Activated naive CD4-positive, alpha-beta T cell (primary cell): Measurements from ENCODE around the gene FAM240A.
"Not testable (repeated sequence)": the region's sequence is repeated elsewhere in the genome, so short reads cannot be mapped to it uniquely, and the experiment has no call there.

Experiments used
- DNase-seq, 4 experiments: peaks; one replicate each; lab custom pipeline; 2025; lab: John Stamatoyannopoulos, UW

FAM240A gene

DNA sequence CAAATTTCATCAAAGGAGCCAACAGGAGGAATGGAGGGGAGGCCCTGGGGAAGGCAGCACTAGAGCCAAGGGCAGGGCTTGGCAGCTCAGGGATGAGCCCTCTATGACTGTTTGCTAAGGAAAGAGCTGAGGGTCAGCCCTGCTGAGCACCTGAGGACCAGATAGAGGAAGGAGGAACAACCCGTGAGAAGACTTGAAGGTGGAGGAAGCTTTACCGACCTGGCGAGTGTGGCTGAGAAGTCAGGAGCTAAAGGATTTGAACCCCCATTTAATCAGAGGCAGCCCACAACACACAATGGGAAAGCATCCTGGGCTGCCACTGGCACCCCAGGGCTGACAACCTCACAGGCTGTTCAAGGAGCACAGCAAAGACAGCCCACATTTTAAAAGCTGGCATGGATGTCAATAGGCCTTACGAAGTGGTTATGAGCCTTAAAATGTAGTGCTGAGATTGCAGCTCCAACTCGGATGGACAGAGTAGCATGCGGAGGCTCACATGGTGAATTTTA is 25.5 kb upstream of the FAM240A start:
- DNase-seq, result no peak

- DNase-seq, result not testable (repeated sequence)
Measured at GRCh38 chr3:46587268-46587667, 25.1 kb upstream of the FAM240A start.

DNA sequence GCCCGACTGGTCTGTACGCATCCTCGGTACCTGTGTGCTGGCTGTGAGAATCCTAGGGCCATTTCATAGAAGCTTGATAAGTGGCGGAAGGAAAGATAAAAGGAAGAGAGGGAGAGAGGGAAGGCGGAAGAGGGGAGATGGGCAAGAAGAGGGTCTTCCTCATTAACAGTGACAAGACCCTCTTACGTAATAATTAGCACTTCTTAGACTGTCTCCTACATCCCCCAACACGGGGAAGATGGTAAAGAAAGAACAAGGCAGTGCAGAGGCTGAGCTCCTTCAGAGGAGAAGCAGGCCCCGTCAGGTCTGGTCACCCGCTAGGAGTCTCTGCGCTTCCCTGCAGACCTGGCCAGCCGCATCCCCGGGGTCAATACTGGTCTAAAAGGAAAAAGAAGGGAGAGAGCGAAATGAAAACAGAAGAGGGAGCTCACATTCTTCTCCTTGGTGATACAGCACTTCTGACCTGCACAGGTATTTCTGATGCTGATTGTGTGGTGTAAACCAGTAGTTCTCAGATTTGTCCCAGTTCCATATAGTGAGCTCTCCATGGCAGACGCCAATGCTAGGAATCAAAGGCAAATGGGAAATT is 19.0 kb upstream of the FAM240A start:
- no peak for DNase-seq

DNA sequence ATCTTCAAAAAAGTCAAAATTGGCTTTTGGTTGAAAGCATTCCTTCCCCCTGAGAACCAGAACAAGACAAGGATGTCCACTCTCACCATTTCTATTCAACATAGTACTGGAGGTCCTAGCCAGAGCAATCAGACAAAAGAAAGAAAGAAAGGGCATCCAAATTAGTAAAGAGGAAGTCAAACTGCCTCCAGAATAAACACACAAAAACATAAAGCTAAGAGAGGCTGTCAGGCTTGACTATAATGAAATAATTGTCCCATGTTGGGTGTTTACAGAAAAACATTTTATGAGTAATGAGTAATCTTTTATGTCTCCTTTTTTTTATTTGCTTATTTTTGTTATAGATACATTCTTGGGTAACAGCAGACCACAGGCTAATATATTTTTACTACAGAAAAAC is 18.3 kb upstream of the FAM240A start:
- DNase-seq, result no peak

DNA sequence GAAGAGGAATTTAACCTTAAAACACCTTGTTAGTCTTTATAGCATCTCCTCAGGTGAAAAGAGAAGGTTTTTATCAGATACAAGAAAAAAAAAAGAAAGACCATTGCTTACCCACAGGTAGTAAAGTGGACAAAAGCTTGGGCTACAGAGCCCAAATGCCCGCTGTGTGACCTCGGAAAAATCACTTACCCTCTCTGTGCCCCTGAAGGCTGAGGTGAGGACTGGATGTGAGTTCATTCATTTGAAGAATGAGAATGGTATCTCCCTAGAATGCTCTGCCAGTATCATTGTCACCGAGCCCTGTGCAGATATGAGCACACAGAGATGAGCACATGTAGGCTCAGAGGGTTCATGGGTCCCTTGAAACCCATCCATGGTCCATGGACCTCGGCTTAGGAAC is 17.6 kb upstream of the FAM240A start:
- DNase-seq, result no peak

DNA sequence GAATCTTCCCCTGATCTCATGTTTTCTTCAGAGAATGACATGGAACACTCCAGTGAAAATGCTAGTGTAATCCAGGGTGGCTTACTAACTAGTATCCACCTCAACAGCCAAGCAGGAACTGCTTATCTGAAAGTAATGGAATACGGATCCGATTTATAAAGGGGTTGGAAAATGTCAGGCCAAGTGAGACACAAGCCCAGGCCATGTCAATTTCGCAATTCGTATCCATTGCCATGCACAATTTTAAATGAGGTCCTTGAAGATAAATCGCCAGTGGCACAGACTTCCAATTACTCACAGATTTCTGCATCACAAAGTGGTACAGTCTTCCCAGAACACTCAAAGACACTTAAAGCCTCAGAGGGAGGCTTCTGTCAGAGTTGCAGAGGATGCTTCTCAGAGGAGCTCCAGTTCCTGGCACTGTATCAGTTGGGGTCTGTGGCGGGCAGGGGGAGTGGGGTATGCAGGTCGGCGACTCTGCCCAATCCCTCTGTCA is 16.5 kb upstream of the FAM240A start:
- DNase-seq, result no peak

GRCh38 chr3:46599590-46599989 is 12.7 kb upstream of the FAM240A start:
- DNase-seq, result no peak

GRCh38 chr3:46603446-46604046 is 8.8 kb upstream of the FAM240A start:
- DNase-seq, result no peak

DNA sequence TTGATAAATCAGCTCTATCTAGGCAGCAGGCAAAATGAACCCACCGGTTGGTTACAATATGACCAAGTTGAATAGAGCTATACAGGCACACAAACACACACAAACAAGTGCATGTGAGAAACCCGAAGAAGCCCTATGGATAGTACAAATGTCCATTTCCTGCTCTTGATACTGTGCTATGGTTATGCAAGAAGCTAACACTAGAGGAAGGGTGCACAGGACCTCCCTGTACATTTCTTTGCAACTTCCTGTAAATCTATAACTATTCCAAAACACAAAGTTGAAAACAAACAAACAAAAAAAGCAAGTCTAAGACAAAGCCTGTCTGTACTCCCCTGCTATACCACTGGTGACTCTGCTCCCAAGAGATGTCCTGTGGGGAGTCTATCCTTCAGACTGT is 8.2 kb upstream of the FAM240A start:
- DNase-seq, result no peak

GRCh38 chr3:46607603-46608028 is 4.7 kb upstream of the FAM240A start:
- no peak for DNase-seq

GRCh38 chr3:46609212-46609721 is 3.1 kb upstream of the FAM240A start:
- no peak for DNase-seq

DNA sequence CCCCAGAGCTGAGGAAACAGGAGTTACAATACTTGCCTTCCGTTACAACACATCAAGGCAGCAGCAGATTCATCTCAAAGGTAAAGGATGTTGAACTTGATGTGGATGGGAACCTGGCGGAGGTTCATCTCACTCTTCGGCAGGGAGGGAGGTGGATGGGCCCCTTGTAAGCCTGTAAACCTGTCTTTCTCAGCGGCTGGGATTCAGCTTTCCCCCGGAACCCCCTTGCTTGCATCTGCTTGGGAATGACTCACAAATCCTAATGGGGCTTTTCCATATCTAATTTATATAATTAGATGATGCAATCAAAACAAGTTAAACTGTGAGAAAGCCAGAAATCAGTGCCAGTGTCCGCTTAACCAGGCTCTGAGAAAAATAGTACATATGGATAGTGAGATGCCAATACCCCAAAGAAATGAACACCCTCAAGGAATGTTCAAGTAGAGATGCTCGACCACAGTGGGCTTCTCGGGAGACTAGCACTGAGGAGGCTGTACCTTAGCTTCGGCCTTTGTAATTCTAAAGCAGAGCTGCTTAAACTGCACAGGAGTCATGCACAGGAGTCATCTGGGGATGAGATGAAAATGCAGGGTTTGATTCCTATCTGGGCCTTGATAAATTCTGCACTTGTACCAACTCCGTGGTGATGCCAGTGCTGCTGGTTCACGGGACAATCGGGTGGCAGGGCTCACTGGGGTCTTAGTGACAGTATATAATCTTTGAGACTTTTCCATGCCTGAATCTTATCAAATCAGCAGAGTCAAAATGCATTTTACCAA is 2.2 kb upstream of the FAM240A start:
- DNase-seq, result no peak

DNA sequence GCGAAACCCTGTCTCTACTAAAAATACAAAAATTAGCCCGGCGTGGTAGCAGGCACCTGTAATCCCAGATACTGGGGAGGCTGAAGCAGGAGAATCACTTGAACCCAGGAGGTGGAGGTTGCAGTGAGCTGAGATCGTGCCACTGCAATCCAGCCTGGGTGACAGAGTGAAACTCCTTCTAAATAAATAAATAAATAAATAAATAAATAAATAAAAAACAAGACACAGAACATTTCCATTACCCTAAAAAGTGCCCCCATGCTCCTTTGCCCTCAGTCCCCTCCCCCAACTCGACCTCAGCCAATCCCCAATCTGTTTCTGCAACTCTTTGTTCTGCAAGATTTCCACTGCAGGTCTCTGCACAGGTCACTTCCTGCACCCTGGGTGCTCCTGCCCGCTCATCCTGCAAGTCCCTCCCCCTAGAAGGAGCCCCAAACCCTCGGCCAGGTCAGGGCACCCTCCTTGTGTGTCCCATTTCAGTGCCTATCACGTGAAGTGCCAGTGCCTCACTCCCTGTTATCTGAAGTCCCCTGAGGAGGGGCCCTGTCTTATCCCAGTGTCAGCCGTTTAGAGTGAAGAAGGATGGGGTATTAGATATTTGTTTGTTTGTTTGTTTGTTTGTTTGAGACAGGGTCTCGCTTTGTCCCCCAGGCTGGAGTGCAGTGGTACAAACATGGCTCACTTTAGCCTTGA is 1.1 kb downstream of the FAM240A start:
- DNase-seq, result no peak

- DNase-seq, result no peak
Measured at GRCh38 chr3:46614431-46614830, 2.1 kb downstream of the FAM240A start.

DNA sequence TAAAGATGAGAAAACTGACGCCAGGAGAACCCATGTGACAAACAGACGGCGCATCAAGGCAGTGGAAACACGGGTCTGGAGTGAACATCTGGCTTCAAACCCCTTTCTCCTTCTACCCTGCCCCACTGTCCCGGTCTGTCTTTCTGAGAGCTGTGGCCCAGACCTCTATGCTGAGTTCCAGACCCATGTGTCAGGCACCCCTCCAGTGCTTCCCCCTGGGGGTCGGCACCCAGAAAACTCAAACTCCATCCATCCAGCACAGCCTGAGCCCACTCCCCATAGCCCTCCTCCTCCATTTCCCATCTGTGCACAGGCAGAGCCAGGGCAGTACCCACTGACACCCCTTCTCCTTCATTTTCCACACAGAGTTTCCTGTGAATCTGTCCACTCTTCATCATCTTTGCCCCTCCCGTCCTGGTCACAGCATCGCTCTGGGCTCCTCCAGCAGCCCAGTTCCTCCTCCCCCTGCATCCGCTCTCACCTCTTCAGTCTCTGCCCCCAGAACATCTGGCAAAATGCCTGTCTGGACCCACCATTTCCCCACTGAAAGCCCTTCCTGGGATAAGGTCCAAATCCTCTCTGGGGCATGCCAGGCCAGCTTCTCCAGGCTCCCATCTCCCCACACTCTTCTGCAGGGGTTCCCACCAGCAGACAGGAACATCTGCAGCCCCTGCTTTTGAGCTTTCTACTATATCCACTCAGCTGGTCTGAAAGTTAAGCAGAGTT is 2.9 kb downstream of the FAM240A start:
- no peak for DNase-seq

DNA sequence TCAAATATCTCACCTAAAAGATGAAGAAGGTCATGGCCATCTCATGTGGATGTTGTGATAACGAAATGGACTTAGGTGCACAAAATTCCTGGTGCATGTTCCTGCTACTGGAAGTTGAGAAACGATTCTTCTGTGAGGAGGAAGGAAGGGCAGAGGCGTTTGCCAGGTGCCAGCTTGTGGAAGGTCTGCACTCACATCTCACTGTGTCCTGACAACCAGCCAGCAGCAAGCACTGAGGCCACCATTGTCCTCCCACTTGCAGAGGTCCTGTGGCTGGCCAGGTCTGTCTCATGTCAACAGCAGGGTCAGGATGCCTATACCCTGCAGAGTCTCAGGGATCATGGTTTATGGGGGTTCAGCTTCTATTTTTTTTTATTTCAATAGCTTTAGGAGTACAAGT is 3.7 kb downstream of the FAM240A start:
- no peak for DNase-seq

DNA sequence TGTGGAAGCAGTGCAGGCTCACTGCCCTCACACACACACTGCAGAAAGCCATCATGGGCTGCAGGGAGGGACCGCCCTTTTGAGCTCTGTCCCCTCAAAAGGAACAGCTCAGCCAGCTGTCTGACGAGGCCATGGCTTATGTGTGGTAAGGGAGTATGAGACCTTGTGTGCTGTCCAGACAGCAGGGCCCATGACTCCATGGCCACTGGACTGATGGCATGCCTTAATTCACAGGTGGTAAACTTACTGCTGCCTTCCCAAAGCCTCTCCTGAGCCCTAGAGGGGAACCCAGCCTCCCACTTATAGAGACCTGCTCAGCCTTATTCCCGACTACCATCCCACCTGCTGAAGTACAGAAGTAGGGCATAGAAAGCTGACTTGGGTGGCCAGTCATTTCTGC is 5.6 kb downstream of the FAM240A start:
- DNase-seq, result no peak

DNA sequence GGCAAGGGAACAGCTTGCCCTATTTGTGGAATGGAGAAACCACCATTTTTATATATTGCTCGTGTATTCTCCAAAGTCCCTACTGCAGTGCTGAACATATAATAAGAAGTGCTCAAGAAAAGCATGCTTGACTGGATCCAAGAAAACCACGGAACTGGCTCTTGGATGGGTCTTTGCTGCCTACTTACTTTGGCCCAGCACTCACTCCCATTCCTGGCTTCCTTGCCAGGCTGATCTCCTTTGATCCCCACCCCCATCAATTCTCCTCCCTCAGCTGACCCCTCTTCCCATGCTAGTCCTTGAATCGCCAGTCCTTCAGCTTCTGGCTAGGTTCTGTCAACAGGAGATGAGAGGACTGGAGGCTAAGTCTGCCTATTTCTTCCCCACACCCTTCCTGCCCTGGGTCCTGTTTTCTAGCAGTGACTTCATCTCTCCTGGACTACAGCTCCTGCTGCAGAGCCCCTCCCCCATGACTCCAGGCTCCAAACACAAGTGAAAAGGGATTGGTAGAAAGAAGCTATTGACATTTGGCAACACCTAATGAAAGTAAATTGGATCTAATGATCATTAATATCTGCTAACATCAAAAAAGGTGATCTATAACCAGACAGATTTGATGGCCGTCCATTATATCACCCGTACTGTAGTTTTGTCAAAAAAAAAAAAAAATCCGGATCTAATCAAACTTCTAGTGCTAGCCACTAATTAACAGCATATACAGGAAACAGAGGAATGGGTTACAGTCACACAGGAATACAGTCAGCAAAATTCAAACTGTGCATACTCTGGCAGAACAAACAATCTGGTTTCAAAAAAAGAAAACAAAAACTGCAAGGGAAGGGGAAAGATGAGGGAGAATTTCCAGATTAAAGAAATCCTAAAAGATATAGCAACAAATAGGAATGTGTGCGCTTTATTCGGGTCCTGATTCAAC is 7.8 kb downstream of the FAM240A start:
- no peak for DNase-seq

- DNase-seq, result no peak
Measured at GRCh38 chr3:46624533-46624932, 12.2 kb downstream of the FAM240A start.

GRCh38 chr3:46624975-46625490 is 12.7 kb downstream of the FAM240A start:
- no peak for DNase-seq
